Fibroblast of villous mesenchyme (primary cell): Measurements from ENCODE around the gene SNX14. TPM values are rescaled to one million over a fixed set of nuclear protein-coding genes. Genes with fewer than 3 reads are reported as not detected.
A peak's percentile ranks its signal among the peaks of the same experiment; 100 is the strongest.
"Not testable (repeated sequence)": the region's sequence is repeated elsewhere in the genome, so short reads cannot be mapped to it uniquely, and the experiment has no call there.

Experiments used
- DNase-seq: peaks from one replicate; pipeline ENCODE4 v3.0.0-alpha.2; 2010; ENCODE audit warnings: low read depth
- H3K4me3 ChIP-seq: 2 replicates; pipeline ENCODE4 v1.5.1; 2011; ENCODE audit warnings: low read depth, mild to moderate bottlenecking, low read length
- CTCF ChIP-seq: IDR thresholded peaks from 2 replicates; pipeline ENCODE4 v1.5.1; 2012; ENCODE audit warnings: low read depth, mild to moderate bottlenecking, low read length; ENCODE audit not compliant: insufficient read depth
- total RNA-seq: library from RNA; depleted of rRNA; stranded (reverse); fragments of >200 nt; gene quantifications from 2 replicates; pipeline ENCODE4 v1.2.3, GENCODE V29; 2012

The SNX14 gene
- total RNA-seq, 1 donor: 151 TPM

GRCh38 chr6:85585741-85586140 lies 7.9 kb downstream of the SNX14 start:
- DNase-seq: peak; percentile 37
- TF ChIP-seq CTCF: no peak

GRCh38 chr6:85582832-85583231 lies 10.8 kb downstream of the SNX14 start:
- H3K4me3 ChIP-seq, DNase-seq: not testable (repeated sequence)

More at GRCh38 chr6:85585741-85586140, 7.9 kb downstream of the SNX14 start:
- no peak overlapping the region for H3K4me3 ChIP-seq

- no peak overlapping the region for H3K4me3 ChIP-seq
- TF ChIP-seq CTCF: no peak
- no peak for DNase-seq
These were observed 12.1 kb downstream of the SNX14 start for GRCh38 chr6:85581572-85581971.

- H3K4me3 ChIP-seq: no peak overlapping the region
- no peak for TF ChIP-seq CTCF
- peak; percentile 35 for DNase-seq
These were observed 12.8 kb downstream of the SNX14 start for GRCh38 chr6:85580878-85581267.

- TF ChIP-seq CTCF: no peak
These were observed 13.4 kb downstream of the SNX14 start for GRCh38 chr6:85580118-85580877.

GRCh38 chr6:85579581-85579980 lies 14.1 kb downstream of the SNX14 start:
- no peak for DNase-seq
- no peak for TF ChIP-seq CTCF
- no peak overlapping the region for H3K4me3 ChIP-seq

More at GRCh38 chr6:85580118-85580877, 13.4 kb downstream of the SNX14 start:
- H3K4me3 ChIP-seq: no peak overlapping the region
- DNase-seq: no peak

- DNase-seq: no peak
- no peak overlapping the region for H3K4me3 ChIP-seq
- TF ChIP-seq CTCF: no peak
These were observed 17.2 kb downstream of the SNX14 start for GRCh38 chr6:85576476-85576875.
